LNCaP clone FGC (cell line): ENCODE results near the gene AMOT.
"Not testable (repeated sequence)": the region's sequence is repeated elsewhere in the genome, so short reads cannot be mapped to it uniquely, and the experiment has no call there.

ENCODE experiments used
- DNase-seq: peaks from one replicate; pipeline ENCODE4 v3.0.0-alpha.2; 2011; ENCODE audit warnings: low read depth
- H3K4me3 ChIP-seq: 2 replicates; pipeline ENCODE4 v1.5.1; 2011; ENCODE audit warnings: mild to moderate bottlenecking, low read depth, low read length, control low read depth
- CTCF ChIP-seq: IDR thresholded peaks from 2 replicates; pipeline ENCODE4 v1.5.1; 2012; ENCODE audit warnings: mild to moderate bottlenecking; ENCODE audit not compliant: control insufficient read depth, insufficient read depth; ENCODE audit errors: extremely low read depth

Gene AMOT

GRCh38 chrX:112868586-112868985, 28.0 kb upstream of the AMOT start:
- no peak for TF ChIP-seq CTCF
- H3K4me3 ChIP-seq = no peak overlapping the region
- DNase-seq = no peak

- no peak overlapping the region for H3K4me3 ChIP-seq
- TF ChIP-seq CTCF = 0 out of 2 replicates have a peak, but pooled peaks have one; percentile 3
- DNase-seq = no peak
These were observed 26.9 kb upstream of the AMOT start for GRCh38 chrX:112867570-112867969.

GRCh38 chrX:112866175-112866574, 25.5 kb upstream of the AMOT start:
- TF ChIP-seq CTCF = no peak
- no peak for DNase-seq
- H3K4me3 ChIP-seq = no peak overlapping the region

GRCh38 chrX:112865464-112866025, 24.9 kb upstream of the AMOT start:
- DNase-seq = peak; percentile 67
- TF ChIP-seq CTCF = no peak
- H3K4me3 ChIP-seq = no peak overlapping the region

- H3K4me3 ChIP-seq = no peak overlapping the region
- no peak for TF ChIP-seq CTCF
- no peak for DNase-seq
These were observed 23.2 kb upstream of the AMOT start for GRCh38 chrX:112863850-112864249.

GRCh38 chrX:112857478-112857878, 16.8 kb upstream of the AMOT start:
- no peak for DNase-seq
- TF ChIP-seq CTCF = no peak
- H3K4me3 ChIP-seq = no peak overlapping the region

GRCh38 chrX:112854901-112855300, 14.3 kb upstream of the AMOT start:
- DNase-seq, H3K4me3 ChIP-seq: not testable (repeated sequence)
